HG03469 (cell line): ENCODE data around the gene HEATR3.

Experiments used
- ATAC-seq: cut with Tn5 transposase; IDR thresholded peaks from one replicate; pipeline ENCODE4 v1.9.1; 2021; ENCODE audit warnings: mild to moderate bottlenecking, moderate library complexity, moderate number of reproducible peaks; ENCODE audit not compliant: unreplicated experiment

HEATR3 gene

DNA sequence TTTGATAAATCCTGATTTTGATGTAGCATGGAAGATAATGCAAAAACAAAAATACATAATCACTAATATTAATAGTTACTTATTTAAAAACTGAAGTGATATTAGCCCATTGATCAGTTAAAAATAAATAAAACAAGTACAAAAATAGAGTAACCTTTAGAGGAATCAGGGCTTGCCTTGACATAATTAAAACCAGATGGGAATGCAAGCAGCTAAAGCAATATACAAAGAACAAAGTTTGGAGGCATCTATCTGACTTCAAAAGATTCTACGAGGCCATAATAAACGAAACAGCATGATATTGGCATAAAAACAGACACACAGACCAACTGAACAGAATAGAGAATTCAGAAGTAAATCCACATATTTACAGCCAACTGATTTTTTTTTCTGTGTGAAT lies 15.0 kb upstream of the HEATR3 start:
- no peak for ATAC-seq

GRCh38 chr16:50056226-50056625 lies 9.5 kb upstream of the HEATR3 start:
- ATAC-seq: no peak

DNA sequence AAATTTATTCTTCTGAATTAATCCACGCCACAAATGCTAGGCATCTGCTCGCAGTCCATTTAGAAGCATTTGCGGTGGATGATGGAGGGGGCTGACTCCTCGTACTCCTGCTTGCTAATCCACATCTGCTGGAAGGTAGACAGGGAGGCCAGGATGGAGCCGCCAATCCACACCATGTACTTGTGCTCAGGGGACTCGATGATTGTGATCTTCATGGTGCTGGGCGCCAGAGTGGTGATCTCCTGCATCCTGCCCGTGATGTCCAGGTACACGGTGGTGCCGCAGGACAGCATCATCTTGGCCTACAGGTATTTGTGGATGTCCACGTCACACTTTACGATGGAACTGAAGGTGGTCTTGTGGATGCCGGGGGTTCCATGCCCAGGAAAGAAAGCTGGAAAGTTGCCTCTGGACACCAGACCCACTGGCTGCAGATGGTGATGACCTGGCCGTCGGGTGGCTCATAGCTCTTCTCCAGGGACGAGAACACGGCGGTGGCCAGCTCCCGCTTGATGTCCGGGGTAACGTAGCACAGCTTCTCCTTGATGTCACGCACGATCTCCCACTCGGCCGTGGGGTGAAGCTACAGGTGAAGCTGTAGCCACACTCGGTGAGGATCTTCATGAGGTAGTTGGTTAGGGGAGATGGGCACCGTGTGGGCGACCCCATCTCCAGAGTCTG lies 7.5 kb upstream of the HEATR3 start:
- no peak for ATAC-seq

DNA sequence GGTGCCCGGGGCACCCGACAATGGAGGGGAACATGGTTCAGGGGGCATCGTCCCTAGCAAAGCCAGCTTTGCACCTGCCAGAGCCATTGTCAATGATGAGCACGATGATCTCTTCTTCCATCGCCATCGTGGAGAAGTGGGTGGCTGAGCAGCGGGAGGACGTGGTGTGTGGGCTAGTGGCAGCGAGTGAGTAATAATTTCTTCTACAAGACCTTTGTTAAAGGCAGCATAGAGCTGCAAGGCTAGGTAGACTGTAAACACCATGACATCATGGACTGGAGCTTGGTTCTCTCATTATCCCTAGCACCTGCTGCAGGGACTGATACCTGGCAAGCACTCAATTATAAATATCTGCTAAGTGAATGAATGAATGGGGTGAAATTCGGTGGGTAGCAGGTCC lies 6.7 kb upstream of the HEATR3 start:
- no peak for ATAC-seq

DNA sequence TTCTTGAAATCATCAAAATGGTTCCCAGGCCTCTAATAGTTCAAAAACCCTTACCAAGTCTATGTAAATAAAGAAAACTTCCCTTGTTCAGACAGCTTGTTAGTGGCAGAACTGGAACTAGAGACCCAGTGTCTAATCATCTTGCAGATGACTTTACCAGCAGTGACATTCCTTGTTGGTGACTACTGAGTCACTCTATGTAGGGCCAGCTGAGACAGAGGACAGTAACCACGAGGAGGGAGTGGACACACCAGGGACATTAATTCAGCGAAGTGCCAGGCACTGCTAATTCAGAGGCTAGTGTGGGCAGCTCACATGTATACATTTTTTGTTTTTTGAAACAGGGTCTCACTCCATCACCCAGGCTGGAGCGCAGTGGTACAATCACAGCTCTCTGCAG lies 6.1 kb upstream of the HEATR3 start:
- ATAC-seq: no peak

GRCh38 chr16:50061326-50061725 lies 4.4 kb upstream of the HEATR3 start:
- ATAC-seq: no peak

GRCh38 chr16:50065241-50065623 lies 538 bp upstream of the HEATR3 start:
- no peak for ATAC-seq

DNA sequence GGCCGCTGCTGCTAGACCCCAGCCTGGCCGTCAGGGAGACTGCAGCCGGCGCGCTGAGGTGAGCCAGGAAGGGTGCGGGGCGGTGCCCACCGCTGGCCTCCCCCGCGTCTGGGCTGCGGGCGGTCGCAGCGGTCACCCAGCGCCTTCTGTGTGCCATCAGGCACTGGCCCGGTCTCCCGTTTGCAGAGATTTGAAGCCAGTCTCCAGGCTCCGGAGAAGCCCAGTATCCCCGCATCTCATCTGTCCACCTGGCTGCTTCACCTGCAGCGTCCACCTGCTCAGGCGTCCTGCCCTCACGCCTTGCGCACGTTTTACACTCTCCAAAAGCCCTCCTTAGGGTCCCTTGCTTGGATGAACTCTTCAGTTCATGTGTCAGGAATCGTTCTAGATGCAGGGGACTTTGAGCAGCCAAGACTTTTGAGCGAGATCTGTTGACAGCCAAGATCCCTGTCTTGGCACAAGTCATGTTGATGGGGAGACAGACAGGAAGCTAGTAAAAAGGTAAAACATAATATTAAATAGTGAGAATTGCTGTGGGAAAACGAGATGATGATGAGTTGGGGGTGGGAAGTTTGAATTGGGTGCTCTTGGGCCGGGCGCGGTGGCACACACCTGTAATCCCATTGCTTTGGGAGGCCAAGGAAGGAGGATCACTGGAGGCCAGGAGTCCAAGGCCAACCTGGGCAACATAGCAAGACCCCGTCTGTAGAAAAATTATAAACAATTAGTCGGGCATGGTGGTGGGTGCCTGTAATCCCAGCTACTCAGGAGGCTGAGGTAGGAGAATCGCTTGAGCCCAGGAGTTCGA lies 916 bp downstream of the HEATR3 start:
- no peak for ATAC-seq

- ATAC-seq: no peak
These were observed 1.6 kb downstream of the HEATR3 start for GRCh38 chr16:50067290-50067853.

DNA sequence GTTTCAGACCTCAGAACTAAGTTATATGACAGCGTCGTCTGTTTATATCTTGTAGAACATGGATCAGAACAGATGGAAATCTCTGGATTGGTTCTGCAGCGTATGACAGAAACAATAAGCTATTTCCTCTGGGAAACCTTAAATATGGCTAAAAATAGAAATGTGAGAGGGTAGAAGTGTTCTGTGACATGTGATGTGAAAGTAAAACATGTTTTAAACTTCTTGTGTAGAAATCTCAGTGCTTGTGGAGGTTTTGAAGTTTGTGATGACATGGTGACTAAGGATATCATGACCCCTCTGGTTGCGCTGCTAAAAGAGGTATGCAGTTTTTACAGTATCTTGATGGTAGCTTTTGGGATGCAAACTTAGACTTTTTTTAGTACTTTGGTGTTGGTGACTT lies 2.8 kb downstream of the HEATR3 start:
- no peak for ATAC-seq

DNA sequence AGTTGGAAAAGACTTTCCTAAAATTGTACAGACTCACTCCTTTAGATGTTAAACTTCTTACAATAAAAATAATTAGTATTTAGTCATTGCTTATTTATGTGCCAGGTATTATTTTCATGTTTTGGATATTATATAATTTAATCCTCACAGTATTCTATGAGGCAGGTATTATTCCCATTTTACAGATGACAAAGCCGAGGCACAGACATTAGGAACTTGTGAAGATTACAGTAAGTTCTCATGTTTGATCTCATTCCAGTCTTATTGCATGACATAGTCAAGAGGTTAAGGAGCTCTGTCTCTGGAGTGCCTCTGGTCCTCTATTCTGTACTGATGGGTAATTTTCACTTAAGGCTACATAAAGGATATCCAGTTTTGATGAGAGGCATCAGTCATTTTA lies 3.3 kb downstream of the HEATR3 start:
- ATAC-seq: no peak

DNA sequence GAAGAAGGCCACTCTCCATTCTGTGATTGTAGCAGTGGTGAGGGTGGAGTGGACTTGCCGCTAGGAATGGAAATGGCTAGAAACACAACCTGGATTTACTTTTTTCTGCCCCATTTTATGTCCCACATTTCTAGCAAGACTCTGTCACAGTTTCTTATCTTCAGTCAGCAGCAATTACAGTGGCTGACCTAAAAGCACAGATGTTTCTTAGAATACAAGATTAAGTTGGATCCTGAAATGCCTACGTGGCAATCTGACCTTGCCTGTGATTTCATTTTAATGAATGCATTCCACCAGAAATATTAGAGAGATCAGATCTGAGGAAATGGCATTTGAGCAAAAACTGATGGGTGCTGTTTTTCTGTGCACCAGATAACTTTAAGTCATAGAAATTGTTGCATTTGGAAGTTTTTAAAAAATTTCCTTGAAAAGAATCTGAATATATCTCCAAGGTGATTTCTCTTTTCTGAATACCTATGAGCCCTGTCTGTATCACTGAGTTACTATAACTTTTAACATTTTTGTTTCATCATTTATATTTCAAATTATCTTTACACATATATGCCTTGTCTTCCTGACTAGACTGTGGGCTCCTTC lies 5.4 kb downstream of the HEATR3 start:
- no peak for ATAC-seq

- ATAC-seq: no peak
These were observed 7.0 kb downstream of the HEATR3 start for GRCh38 chr16:50072730-50073129.

DNA sequence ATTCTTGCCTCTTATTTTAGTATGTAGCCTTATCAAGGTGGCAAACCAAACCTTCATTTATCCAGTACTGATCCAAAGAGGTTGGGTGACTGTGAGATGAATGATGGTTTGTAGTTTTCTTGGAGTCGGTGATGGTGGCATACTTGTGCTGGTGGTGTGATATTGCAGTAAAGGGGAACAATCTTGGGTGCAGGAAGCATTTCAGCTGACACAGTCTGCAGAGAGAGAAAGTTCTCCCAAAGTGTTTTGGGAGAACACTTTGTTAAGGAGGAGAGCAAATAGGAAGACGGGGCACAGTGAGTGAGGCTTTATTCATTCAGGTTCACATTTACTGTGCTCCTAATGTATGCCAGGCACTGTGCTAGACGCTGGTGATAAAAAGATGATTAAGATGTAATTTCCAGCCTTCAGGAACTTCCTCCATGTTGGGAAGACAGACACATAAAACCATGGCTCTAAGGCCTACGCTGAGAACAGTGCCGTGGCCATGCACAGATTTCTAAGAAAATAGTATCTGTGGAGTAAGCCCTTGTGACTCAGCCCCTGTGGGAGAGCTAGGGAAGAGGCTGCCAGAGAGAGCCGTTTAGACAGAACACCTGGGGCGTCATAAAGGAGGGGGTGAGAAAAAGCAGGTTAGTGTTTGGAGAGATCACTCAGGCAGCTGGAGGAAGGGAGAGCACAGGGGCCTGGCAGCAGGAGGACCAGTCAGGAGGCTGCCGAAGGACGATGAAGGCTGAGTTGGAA lies 13.8 kb downstream of the HEATR3 start:
- ATAC-seq: no peak

DNA sequence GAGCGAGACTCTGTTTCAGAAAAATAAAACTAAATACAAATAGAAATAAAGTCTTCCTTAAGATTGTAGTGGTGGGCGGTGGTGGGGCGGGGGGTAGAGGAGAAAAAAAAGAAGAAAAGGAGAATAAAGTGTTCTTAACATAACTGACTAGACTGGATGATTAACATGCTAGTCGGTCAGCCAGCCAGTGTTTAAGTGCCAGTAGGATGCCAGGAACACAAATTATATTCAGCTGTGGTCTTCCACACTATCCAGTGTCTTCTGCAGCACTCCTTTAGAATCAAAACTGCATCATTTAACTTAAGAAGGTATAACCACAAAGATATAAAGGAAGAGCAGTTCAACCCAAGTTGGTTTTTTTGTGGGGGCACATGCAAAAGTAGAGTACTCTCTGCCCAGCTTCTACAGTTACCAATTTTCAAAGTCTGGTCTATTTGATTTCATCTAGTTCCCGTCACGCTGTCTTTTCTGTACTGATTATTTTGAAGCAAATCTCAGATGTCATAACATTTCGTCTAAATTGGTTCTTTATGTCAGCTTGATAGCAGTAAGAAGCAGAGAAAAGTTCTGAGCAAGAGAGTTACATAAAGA lies 15.8 kb downstream of the HEATR3 start:
- ATAC-seq: no peak

DNA sequence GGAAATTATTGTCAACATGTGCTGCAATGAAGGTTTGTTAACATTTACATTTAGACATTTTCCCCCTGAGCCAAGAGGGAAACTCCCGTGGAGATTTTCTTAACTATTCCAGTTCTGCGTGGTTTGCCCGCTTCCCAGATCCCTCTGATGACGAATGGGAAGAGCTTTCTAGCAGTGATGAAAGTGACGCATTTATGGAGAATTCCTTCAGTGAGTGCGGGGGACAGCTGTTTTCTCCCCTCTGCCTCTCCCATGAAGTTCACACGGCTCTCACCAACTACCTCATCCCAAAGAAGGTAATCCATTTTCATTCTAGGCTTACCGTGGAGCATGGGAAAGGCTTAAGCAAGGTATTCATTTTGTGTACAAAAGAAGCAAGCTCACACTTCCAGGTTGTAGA lies 18.2 kb downstream of the HEATR3 start:
- ATAC-seq: no peak

GRCh38 chr16:50086176-50086575 lies 20.4 kb downstream of the HEATR3 start:
- ATAC-seq: no peak

DNA sequence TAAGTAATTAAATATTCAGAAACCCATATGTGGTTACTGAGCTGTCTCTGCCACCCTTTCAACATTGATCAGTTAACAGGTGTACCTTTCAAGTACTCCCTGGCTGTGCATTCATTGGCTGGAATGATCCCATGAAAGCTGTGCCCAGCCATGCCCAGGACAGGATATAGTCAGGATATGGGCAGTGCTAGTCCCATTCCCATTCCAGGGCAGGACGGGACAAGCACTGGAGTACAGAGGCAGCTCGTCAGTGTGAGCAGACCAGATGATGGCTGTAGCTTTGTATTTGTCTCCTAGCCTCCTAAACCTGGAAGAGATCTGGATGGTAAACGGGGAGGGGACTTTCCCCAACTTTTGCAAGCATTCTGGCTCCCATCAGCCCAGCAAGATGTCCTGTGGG lies 22.5 kb downstream of the HEATR3 start:
- ATAC-seq: no peak

DNA sequence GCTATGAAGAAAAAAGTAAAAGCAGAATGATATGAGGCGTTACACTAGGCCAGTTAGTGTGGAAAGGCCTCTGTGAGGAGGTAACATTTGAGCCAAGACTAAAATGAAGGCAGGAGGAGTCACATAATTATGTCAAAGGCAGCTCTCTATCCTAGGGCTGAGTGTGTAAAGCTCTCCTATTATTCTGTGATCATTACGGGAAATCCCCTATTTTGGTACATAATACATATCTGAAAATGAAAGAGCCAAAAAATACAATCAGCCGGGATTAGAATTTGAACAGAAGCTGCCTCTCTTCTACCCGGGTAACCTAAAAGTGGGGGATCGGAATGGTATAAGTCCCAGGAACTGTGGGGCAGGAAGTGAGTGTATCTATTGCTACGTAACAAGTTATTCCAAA lies 27.1 kb downstream of the HEATR3 start:
- ATAC-seq: no peak

DNA sequence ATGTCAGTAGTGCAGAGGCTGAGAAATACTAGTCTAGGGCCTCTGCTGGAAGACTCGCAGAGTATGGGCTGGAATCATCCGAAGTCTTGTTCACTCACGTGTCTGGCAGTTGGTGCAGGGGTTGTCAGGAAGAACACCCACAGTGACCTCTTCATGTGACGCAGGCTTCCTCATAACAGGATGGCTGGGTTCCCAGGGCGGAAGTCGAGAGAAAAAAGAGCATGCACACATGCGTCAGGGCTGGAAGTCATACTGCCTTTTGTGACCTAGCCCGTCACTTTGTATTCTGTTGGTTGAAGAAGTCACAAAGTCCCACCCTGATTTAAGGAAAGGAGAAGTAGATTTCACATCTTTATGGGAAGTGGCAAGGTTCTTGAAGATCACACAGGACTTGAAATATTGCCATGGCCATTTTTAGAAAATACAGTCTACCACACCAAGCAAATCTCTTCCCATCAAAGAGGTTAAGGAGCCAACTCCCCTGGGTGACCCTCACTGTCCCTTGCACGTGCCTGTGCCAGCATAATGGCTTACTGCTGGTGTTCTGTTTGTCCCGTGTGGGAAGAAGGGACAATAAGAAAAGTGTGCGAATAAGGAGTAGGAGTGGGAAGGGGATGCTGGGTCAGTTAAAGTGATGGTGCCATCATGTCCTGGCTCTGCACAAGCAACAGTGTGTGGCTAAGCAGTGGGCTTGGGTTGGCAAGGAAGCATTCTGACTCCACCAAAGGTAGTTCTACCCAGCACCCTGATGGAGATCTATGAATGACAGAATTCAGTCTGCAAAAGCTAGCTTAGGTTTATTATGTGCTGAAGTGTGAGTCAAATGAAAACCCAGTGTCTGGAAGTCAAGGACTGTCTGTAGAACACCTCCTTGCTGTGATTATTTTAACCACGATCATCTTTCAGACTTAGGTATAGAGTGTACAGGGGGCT lies 28.1 kb downstream of the HEATR3 start:
- ATAC-seq: no peak
